Stimulated activated CD8-positive, alpha-beta memory T cell treated with anti-CD3 and anti-CD28 coated beads, Interleukin-2, amount 100 ng/mL, for 48 hours (primary cell): Measurements from ENCODE around the gene SLC22A3.

ENCODE experiments used
- DNase-seq, 2 donors: peaks; one replicate each; pipeline ENCODE4 v3.0.0-alpha.2; 2020; ENCODE audit warnings: low read depth in 2 of 2

SLC22A3 gene

DNA sequence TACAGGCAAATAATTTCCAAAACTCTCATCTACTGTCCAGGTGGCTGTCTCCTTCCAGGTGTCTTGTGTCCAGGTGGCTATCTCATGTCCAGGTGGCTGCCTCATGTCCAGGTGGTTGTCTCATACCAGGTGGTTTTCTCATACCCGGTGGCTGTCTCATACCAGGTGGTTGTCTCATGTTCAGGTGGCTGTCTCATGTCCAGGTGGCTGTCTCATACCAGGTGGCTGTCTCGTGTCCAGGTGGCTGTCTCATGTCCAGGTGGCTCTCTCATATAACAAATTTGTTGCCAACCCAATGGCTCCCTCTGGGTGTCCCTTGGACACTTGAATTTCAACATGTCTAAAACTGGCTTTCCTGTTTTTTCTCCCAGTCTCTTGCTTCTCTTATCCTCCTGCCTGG lies 14.3 kb upstream of the SLC22A3 start:
- no peak for DNase-seq

- no peak for DNase-seq
These were observed 12.0 kb upstream of the SLC22A3 start for GRCh38 chr6:160336200-160336599.

DNA sequence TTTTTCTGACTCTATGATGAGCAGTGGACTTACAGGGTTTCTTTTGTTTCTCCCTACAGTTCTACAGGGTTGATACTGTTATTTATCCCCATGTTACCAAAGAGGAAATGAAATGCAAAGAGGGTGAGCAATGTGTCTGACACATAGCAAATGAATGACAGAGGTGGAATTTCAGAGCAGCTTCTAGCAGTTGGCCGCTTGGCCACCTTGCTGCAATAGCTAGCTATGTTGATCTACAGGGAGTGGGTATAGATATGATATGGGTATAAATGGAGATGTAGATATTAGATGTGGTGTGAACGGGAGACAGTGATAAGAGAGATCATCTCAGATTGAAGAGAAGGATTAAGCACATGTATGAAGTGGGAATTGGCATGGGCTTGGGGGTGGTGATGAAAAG lies 10.9 kb upstream of the SLC22A3 start:
- no peak for DNase-seq

GRCh38 chr6:160337991-160338390 lies 10.2 kb upstream of the SLC22A3 start:
- no peak for DNase-seq

DNA sequence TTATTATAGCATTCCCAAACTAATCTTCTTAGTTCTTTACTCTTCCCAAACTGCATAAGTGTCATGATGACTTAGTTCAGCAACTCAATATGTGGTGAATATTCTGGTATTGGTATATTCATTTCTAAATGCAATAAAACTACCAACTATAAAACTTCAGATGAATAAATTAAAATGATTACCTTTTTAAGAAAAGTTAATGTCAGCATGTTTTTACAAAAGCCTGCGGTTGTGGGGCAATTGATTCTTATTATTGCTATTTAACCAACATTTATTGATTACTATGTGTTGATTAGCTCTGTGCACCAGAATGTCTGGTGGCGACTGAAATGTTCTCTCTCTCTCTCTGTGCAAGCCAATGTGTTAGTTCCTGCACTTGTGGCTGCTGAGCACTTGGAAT lies 5.0 kb upstream of the SLC22A3 start:
- no peak for DNase-seq

GRCh38 chr6:160344271-160344670 lies 3.9 kb upstream of the SLC22A3 start:
- DNase-seq: no peak

DNA sequence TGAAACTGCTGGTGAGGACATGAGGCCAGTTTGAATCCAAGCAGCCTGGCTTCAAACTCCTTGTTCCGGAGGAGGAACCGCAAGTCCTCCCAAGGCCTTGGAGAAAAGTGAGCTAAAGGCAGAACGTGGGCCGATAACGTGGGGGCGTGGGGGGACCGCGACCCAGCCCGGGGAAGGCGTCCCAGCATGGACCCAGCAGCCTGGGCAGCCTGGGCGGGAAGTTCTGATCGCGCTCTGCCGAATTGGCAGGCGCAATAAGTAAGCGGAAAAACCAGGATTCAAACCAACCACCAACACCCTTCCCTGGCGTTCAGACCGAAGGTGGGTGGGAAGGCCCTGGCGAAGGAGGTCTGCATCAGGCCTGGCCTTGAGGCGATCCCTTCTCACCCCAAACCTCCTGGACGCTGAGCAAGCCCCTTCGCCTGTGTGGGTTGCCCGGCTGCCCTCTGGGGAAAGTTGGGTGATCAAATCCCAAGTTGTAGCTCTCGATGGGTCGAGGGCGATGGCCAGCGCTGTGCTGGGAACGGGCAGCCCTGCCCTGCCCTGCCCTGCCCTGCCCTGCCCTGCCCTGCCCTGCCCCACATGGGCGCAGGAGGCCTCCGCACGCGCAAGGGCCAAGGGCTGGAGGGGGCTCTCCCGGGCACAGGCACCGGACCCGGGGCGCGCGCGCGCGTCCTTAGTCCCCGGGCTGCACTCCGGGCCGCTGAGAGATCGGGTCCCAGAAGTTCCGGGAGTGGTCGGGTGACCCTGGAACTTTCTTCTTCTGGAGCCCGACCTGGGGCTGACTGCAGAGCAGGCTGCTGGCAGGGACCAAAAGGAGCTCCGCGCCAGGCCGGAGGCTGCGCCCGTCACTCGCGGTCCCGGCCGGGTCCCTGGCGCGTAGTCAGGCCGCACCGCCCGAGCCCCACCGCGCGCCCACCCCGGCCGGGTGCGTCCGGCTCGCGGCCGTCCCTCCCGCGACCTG lies 637 bp upstream of the SLC22A3 start:
- no peak for DNase-seq

DNA sequence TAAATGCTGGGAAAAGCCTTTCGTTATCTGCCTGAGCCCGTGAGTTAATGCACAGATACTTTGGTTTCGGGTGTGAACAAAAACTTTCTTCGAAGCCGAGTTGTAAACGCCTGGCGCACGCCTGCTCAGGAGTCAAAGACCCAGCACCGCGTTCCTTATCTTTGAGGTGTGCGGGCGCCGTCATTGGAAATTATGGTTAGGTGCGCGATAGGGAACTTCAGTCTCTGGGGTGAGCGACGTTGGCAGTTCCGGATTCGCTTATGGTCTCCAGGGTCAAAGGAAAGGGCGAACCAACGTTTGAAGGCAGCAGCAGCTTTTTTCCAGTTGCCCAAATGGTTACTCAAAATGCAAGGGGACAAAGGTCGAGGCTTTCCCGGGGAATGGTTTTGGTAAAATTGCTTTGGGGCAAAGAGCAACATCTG lies 853 bp downstream of the SLC22A3 start:
- DNase-seq: no peak

DNA sequence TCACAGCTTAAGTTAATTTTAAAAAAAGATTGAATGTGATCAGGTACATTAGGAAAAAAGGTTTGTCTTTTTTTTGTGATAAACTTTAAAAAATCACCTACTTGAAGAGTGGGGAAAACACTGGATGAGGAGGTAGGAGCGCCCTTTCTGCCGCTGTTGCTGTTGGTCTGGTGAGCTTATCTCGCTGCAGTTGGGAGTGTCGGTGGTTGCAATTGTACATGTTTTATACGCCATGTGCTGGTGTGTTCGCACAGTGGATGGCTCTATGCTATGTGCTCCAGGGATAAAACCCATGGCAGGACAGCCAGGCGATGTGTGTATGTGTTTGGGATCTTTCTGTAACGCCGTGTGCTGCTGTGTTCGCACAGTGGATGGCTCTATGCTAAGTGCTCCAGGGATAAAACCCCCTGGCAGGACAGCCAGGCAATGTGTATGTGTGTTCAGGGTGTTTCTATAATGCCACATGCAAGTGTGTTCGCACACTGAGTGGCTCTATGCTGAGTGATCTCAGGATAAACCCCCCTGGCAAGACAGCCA lies 1.7 kb downstream of the SLC22A3 start:
- no peak for DNase-seq

- no peak for DNase-seq
These were observed 5.8 kb downstream of the SLC22A3 start for GRCh38 chr6:160353950-160354496.

DNA sequence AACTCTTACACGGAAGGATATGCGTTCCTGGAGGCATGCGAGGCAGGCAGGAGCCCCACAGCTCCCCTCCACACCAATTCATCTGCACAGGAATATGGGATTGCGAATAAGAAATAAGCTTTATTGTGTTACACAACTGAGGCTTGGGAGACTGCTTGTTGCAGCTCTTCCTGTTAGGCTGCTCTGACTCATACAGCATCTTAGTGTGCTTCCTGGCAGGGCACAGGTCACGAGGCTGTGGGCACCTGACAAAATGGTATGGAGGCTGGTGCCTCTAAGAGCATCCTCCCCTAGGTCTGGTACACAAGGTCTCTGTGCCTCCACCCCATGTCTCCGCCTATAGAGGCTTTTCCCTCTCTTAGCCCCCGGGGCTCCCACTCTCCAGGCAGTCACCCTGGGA lies 6.8 kb downstream of the SLC22A3 start:
- DNase-seq: no peak

- no peak for DNase-seq
These were observed 8.0 kb downstream of the SLC22A3 start for GRCh38 chr6:160356074-160356744.

- DNase-seq: no peak
These were observed 8.9 kb downstream of the SLC22A3 start for GRCh38 chr6:160357088-160357487.

DNA sequence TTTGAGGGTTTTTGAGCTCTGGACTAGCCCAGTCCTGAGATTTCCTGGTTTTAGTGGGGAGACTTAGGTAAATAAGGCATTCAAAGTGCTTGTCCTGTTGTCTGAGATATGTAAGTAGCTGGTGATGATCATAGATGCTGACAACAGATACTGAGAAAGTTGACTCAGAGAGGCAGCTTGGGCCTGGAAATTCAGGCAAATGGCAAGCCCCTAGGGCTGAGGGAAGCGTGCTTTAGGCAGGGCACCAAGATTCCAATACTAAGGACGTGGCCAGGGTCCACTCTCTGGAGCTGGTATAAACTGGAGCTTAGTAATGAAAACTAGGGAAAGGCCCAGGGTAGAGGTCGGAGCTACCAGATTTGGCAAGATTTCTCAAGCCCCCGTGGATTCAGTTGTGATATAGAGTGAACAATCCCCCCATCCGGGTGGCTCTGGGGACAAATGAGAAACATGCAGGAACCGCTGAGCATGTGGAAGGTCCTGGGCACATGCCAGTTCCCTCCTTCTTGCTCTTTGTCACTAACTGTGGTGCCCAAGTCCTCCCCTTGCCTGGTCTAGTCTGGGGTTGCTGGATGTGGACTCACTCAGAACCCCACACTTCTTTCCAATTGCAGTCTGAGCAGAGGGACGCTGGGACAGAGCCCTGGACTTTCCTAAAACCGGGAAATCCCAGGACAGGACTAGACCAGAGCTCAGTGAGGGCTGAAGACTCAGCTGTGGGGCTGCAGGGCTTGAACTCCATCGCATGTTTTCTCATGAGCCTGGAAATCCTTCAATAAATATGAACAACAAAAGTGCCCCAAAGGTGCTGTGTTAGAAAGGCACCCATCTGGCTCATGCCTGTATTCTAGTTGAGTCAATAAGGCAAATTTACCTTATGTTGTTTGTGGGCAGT lies 10.3 kb downstream of the SLC22A3 start:
- DNase-seq: no peak

DNA sequence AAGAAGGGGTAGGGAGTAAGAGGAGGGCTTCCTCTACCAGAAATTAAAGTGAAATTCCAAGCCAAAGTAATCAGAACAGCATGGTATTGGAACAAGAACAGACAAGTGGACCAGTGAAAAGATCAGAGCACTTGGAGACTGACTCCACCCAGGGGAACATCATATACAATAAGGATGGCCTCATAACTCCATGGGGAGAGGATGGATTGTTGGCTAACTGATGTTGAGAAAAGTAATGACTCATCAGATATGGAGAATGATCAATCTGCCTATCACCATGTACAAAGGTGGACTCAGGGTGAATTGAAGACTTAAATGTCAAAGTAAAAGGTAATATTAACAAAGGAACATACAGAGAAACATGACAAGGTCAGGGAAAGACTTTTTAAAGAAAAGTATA lies 12.8 kb downstream of the SLC22A3 start:
- no peak for DNase-seq

DNA sequence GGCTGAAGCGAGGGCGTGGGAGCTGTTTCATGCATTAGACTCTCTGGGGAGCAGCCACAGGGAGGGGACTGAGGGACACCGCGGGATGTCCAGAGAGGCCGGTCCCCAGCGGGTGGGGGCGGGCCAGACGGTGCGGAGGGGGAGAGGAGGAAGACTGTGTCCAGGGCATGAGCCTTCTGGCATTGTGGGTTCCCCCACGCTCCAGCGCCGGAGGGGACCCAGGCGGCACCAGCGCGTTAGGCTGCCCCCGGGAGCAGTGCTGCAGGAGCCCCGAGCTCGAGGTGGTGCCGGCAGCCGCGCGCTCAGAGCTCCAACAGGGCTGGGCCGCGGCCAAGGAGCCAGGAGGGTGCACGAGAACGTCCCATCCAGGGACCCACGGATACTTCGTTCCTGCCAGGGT lies 14.4 kb downstream of the SLC22A3 start:
- no peak for DNase-seq

GRCh38 chr6:160363016-160363996 lies 15.1 kb downstream of the SLC22A3 start:
- DNase-seq: no peak

DNA sequence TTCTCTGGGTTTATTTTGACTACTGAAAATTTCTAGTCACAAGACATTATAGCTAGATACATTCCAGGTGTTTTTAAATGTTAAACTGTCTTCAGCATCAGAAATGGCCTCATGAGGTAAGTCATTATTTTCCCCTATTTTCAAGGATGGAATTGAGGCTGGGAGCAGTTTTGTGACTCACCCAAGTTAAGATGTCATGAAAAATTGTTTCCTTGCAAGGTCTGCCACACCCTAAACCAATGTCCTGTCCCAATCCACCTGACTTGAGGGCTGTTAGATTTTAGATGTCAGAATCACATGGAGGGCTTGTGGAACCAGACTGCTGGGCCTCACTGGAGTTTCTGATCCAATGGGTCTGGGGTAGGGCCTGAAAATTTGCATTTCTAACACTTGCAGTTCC lies 16.9 kb downstream of the SLC22A3 start:
- no peak for DNase-seq

DNA sequence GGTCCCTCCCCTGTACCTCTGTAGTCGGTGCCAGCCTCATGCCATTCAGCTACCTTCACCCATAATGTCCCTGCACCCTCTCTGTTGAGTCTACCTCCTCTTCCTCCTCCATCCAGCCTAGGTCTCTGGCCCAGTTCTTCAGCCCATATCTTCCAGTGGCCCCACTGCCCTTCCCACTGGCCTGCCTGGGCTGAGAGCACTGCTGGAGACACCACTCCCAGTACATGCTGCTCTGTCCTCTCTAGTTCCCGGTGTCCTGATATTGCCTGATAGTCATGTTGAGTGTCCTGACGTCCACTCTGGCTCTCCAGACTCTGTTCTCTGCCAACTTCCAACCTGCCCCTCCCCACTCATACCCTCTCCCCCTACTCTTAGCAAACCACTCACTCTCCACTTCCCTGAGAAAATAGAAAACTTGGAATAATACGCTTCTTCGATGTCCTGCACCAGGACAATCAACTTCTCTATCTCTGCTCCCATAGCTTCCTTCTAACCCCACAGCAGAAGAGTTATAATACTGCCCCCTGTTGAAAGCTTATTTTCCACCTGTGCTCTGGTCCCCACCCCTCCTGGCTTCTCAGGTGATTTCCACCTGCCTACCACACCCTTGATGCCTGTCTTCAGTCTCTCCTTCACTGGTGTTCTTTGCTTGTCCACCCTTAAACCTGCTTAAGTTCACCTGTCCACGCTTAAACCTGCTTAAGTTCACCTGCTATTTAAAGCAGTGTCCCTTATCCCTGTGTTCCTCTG lies 19.8 kb downstream of the SLC22A3 start:
- no peak for DNase-seq

- DNase-seq: no peak
These were observed 20.5 kb downstream of the SLC22A3 start for GRCh38 chr6:160368670-160369069.
